ENCODE measurements around the gene GABPB1.
"Not testable (repeated sequence)": the region's sequence is repeated elsewhere in the genome, so short reads cannot be mapped to it uniquely, and the experiment has no call there.

- TF ChIP-seq CTCF (IDR thresholded peaks at IDR 0.05; ENCODE audit: low read length); EZH2 (IDR thresholded peaks at IDR 0.05; ENCODE audit: borderline replicate concordance, low read length): not testable (repeated sequence)
Measured at GRCh38 chr15:50391561-50391960, 36.6 kb upstream of the GABPB1 start.
